Kidney glomerular epithelial cell (primary cell): ENCODE measurements around the gene CPPED1.
A peak's percentile ranks its signal among the peaks of the same experiment; 100 is the strongest.
"Not testable (repeated sequence)": the region's sequence is repeated elsewhere in the genome, so short reads cannot be mapped to it uniquely, and the experiment has no call there.

ENCODE experiments used
- DNase-seq: peaks from one replicate; lab custom pipeline; 2025; lab: John Stamatoyannopoulos, UW

The CPPED1 gene

GRCh38 chr16:12767897-12768296 lies 35.8 kb downstream of the CPPED1 start:
- DNase-seq, result no peak

DNA sequence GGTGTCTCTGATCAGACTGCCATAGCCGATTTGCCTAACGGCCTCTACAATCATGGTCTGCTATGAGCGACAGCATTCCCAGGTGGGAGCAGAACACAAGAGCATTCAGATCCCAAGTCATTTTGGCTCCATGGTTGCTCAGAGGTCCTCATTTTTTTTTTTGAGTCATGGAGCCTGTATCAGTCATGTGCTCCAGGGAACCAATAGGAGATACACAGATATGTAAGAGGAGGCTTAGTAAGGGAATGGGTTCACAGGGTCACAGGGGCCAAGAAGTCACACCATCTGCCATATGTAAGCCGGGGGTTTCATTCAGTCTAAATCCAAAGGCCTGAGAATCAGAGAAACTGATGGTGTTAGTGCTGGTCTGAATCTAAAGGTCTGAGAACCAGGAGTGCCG lies 36.8 kb downstream of the CPPED1 start:
- DNase-seq, result no peak

- not testable (repeated sequence) for DNase-seq
Measured at GRCh38 chr16:12766208-12766607, 37.5 kb downstream of the CPPED1 start.

- no peak for DNase-seq
Measured at GRCh38 chr16:12764813-12765488, 38.7 kb downstream of the CPPED1 start.

DNA sequence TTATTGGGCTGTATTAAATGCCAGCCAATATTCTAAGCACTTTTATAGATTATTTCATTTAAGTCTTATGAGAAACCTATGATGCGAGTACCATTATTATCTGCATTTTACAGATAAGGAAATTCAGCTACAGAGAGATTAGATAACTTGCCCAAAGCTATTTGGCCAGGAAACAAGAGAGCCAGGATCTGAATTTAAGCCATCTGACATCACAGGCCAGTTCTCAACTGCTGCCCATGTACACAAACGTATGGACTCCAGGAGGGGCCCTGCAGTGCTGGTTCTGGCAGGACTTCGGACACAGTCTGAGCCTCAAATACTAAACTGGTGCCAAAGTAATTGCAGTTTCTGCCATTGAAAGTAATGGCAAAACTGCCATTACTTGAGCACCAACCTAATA lies 40.2 kb downstream of the CPPED1 start:
- no peak for DNase-seq

- DNase-seq, result no peak
Measured at GRCh38 chr16:12760819-12761611, 42.7 kb downstream of the CPPED1 start.

- no peak for DNase-seq
Measured at GRCh38 chr16:12758670-12759558, 44.8 kb downstream of the CPPED1 start.

- DNase-seq, result no peak
Measured at GRCh38 chr16:12758031-12758669, 45.5 kb downstream of the CPPED1 start.

GRCh38 chr16:12757546-12757945 lies 46.1 kb downstream of the CPPED1 start:
- DNase-seq, result no peak

DNA sequence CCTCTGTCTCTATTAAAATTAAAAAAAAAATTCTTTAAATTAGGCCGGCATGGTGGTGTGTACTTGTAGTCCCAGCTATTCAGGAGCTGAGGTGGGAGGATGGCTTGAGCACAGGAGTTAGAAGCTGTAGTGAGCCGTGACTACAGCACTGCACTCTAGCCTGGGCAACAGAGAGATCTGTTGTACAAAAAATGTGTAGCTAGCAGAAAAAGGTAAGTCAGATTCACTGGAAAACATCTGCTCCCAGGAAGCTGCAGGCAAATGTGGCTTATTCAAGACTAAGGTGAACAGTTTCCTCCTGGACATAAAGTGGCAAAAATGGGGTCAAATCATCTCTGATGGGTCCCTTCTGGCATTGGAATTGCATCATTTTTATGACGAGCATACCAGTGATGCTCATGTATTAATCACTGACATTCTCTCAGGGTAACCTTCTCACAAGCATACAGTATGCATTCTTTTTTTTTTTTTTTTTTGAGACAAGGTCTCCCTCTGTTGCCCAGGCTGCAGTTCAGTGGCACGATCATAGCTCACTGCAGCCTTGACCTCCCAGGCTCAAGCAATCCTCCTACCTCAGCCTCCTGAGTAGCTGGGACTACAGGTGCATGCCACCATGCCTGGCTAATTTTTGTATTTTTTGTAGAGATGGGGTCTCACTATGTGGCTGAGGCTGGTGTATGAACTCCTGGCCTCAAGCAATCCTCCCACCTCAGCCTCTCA lies 48.7 kb downstream of the CPPED1 start:
- no peak for DNase-seq

- no peak for DNase-seq
Measured at GRCh38 chr16:12753203-12754023, 50.3 kb downstream of the CPPED1 start.

DNA sequence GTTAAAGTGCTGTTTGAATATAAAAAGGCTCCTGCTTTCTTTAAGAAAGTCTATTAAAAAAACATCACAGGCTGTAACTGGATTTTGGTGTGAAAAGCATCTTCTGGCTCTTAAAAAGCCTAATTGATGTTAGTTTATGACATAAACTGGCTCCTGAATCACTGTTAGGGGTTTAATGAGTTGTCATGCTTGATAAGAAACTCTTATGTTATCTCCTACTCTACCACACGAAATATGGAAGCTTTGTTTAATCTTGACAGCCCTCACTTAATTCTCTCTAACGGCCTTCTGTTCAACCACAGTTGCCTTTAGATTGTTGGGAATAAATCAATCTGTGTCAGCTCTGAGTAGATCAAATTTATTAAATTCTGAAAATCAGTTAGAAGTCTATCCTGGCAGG lies 51.5 kb downstream of the CPPED1 start:
- no peak for DNase-seq

DNA sequence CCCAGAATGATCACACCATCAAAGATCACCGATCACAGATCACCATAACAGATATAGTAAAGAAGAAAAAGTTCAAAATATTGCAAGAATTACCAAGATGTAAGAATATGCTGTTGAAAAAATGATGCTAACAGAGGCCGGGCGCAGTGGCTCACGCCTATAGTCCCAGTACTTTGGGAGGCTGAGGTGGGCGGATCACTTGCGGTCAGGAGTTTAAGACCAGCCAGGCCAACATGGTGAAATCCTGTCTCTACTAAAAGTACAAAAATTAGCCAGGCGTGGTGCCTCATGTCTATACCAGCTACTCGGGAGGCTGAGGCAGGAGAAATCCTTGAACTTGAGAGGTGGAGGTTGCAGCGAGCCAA lies 53.2 kb downstream of the CPPED1 start:
- DNase-seq, result no peak

- DNase-seq, result no peak
Measured at GRCh38 chr16:12749076-12749475, 54.6 kb downstream of the CPPED1 start.

DNA sequence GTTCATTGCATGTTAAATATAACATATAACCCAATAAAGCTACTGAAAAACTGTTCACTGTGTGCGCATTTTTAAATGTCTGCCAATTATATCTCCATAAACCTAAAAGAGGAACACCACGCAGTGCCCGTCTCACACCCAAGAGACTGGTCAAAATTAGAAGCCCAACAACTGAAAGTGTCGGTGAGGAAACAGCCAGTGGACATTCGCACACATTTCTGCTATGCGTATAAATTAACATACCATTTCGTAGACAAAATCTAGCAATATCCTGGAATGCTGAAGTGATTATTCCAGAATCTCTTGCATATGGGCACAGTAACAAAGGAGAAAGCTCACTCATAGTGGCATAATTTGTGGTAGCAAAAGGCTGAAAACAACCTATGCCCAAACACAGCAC lies 55.9 kb downstream of the CPPED1 start:
- DNase-seq, result no peak

GRCh38 chr16:12747261-12747660 lies 56.4 kb downstream of the CPPED1 start:
- no peak for DNase-seq

GRCh38 chr16:12744860-12745259 lies 58.8 kb downstream of the CPPED1 start:
- no peak for DNase-seq

DNA sequence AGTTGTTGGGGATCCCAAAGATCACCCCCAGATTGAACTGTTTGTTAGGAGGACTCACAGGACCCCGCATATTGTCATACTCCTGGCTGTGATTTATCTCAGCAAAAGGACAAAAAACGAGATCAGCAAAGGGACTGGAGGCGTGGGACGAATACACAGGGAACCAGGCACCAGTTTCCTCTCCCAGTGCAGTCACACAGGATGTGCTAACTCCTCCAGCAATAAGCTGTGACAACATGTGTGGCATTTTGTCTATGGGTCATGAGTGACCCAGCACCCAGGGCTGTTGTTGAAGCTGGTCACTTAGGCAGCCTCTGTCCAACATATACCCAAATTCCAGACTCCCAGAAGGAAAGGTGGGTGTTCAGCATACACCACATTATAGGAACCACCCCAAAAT lies 60.9 kb downstream of the CPPED1 start:
- DNase-seq, result no peak

GRCh38 chr16:12740986-12741610 lies 62.6 kb downstream of the CPPED1 start:
- DNase-seq, result peak; percentile 44

- no peak for DNase-seq
Measured at GRCh38 chr16:12739738-12740137, 63.9 kb downstream of the CPPED1 start.
